GM23338 (cell line): Measurements from ENCODE around the gene SAFB2.

Source experiments
- EZH2 ChIP-seq: fragments of 200-600 bp; sonication (generic); IDR thresholded peaks from one replicate; pipeline ENCODE4 v1.8.0; 2017; ENCODE audit warnings: antibody characterized with exemption, mild to moderate bottlenecking, low read depth; ENCODE audit not compliant: unreplicated experiment
- TF ChIP-seq, protein P1 (sequence below), 2 experiments: fragments of 200-600 bp in 1 of 2; sonication (generic) in 1 of 2; conservative IDR thresholded peaks; 2 replicates each; pipeline versions ENCODE4 v1.5.1 to v1.6.1; 2016 to 2017; ENCODE audit warnings: antibody characterized with exemption in 2 of 2, low read depth in 2 of 2, mild to moderate bottlenecking in 2 of 2, moderate library complexity in 1 of 2

DNA sequence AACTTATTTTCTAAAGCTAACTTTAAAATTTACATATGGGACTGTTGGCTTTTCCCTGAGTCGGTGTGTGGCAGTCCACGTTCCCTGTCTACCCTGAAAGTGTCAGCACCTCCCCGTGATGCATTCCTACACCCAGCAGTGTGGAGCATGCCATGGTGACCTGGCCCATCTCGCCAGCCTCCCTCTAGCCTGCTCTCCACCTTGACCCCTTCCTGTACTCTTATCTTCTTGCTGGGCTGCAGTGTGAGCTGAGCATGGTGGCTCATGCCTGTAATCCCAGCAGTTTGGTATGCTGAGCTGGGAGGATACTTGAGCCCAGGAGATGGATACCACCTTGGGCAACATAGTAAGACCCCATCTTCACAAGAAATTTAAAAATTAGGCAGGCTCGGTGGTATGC, 32.4 kb upstream of the SAFB2 start:
- TF ChIP-seq, protein P1, sequence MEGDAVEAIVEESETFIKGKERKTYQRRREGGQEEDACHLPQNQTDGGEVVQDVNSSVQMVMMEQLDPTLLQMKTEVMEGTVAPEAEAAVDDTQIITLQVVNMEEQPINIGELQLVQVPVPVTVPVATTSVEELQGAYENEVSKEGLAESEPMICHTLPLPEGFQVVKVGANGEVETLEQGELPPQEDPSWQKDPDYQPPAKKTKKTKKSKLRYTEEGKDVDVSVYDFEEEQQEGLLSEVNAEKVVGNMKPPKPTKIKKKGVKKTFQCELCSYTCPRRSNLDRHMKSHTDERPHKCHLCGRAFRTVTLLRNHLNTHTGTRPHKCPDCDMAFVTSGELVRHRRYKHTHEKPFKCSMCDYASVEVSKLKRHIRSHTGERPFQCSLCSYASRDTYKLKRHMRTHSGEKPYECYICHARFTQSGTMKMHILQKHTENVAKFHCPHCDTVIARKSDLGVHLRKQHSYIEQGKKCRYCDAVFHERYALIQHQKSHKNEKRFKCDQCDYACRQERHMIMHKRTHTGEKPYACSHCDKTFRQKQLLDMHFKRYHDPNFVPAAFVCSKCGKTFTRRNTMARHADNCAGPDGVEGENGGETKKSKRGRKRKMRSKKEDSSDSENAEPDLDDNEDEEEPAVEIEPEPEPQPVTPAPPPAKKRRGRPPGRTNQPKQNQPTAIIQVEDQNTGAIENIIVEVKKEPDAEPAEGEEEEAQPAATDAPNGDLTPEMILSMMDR (conservative IDR thresholded peaks at IDR 0.05; ENCODE audit: low read depth in 2 of 2): no peak
- no peak for TF ChIP-seq EZH2
